WTC11 (cell line): ENCODE results near the gene SERP2.

Experiments
- ESRRA ChIP-seq: sonication (generic); formaldehyde crosslinking; IDR thresholded peaks from 2 replicates; pipeline ENCODE4 v1.8.1; 2022; ENCODE audit warnings: mild to moderate bottlenecking, missing genetic modification reagents, borderline replicate concordance
- HMGA2 ChIP-seq: fragments of 250-450 bp; sonication (Bioruptor Pico); IDR thresholded peaks from 2 replicates; pipeline ENCODE4 v1.4.0; 2021; ENCODE audit warnings: mild to moderate bottlenecking, moderate library complexity
- IRF2 ChIP-seq: sonication (generic); formaldehyde crosslinking; IDR thresholded peaks from 2 replicates; pipeline ENCODE4 v1.8.0; 2022; ENCODE audit warnings: low read depth, missing genetic modification reagents, borderline replicate concordance
- JUN ChIP-seq: sonication (generic); formaldehyde crosslinking; IDR thresholded peaks from 2 replicates; pipeline ENCODE4 v1.8.0; 2023; ENCODE audit warnings: mild to moderate bottlenecking, missing genetic modification reagents
- MAX ChIP-seq: sonication (generic); formaldehyde crosslinking; IDR thresholded peaks from 2 replicates; pipeline ENCODE4 v1.8.0; 2022; ENCODE audit warnings: mild to moderate bottlenecking, missing genetic modification reagents
- TF ChIP-seq, protein P1 (sequence below): sonication (generic); formaldehyde crosslinking; IDR thresholded peaks from 2 replicates; pipeline ENCODE4 v1.8.0; 2022; ENCODE audit warnings: missing genetic modification reagents
- TF ChIP-seq, protein P2 (sequence below): fragments of 200-600 bp; IDR thresholded peaks from 2 replicates; pipeline ENCODE4 v1.8.0; 2022; ENCODE audit warnings: antibody characterized with exemption
- TF ChIP-seq, protein P3 (sequence below): sonication (generic); formaldehyde crosslinking; IDR thresholded peaks from 2 replicates; pipeline ENCODE4 v1.8.1; 2022; ENCODE audit warnings: low read depth, missing genetic modification reagents, borderline replicate concordance

DNA sequence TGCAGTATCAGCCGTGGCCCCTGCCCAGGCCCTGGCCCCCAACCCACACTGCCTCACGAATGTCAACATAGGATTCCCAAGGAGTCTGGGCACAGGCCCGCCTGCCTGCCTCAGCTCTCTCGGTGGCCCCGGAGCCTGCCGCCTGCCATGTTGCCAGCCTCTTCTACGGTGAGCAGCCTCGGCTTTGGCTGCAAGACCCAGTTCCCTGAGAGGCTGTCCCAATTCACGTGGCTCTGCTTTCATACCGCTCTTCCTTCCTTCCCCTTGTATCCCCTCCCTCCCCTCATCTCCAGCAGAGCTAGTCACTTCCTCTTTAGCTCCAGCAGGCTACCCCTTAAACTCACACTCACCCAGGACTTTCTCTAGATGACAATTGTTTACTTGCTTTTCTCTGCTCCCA, 42.7 kb downstream of the SERP2 start:
- TF ChIP-seq HMGA2 (CRISPR knock-in tag) (no peak), JUN (no peak), IRF2 (CRISPR knock-in tag) (no peak), MAX (CRISPR knock-in tag) (no peak), ESRRA (no peak)
- TF ChIP-seq, protein P1, sequence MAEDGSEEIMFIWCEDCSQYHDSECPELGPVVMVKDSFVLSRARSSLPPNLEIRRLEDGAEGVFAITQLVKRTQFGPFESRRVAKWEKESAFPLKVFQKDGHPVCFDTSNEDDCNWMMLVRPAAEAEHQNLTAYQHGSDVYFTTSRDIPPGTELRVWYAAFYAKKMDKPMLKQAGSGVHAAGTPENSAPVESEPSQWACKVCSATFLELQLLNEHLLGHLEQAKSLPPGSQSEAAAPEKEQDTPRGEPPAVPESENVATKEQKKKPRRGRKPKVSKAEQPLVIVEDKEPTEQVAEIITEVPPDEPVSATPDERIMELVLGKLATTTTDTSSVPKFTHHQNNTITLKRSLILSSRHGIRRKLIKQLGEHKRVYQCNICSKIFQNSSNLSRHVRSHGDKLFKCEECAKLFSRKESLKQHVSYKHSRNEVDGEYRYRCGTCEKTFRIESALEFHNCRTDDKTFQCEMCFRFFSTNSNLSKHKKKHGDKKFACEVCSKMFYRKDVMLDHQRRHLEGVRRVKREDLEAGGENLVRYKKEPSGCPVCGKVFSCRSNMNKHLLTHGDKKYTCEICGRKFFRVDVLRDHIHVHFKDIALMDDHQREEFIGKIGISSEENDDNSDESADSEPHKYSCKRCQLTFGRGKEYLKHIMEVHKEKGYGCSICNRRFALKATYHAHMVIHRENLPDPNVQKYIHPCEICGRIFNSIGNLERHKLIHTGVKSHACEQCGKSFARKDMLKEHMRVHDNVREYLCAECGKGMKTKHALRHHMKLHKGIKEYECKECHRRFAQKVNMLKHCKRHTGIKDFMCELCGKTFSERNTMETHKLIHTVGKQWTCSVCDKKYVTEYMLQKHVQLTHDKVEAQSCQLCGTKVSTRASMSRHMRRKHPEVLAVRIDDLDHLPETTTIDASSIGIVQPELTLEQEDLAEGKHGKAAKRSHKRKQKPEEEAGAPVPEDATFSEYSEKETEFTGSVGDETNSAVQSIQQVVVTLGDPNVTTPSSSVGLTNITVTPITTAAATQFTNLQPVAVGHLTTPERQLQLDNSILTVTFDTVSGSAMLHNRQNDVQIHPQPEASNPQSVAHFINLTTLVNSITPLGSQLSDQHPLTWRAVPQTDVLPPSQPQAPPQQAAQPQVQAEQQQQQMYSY: no peak
- TF ChIP-seq, protein P2, sequence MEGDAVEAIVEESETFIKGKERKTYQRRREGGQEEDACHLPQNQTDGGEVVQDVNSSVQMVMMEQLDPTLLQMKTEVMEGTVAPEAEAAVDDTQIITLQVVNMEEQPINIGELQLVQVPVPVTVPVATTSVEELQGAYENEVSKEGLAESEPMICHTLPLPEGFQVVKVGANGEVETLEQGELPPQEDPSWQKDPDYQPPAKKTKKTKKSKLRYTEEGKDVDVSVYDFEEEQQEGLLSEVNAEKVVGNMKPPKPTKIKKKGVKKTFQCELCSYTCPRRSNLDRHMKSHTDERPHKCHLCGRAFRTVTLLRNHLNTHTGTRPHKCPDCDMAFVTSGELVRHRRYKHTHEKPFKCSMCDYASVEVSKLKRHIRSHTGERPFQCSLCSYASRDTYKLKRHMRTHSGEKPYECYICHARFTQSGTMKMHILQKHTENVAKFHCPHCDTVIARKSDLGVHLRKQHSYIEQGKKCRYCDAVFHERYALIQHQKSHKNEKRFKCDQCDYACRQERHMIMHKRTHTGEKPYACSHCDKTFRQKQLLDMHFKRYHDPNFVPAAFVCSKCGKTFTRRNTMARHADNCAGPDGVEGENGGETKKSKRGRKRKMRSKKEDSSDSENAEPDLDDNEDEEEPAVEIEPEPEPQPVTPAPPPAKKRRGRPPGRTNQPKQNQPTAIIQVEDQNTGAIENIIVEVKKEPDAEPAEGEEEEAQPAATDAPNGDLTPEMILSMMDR: no peak
- TF ChIP-seq, protein P3, sequence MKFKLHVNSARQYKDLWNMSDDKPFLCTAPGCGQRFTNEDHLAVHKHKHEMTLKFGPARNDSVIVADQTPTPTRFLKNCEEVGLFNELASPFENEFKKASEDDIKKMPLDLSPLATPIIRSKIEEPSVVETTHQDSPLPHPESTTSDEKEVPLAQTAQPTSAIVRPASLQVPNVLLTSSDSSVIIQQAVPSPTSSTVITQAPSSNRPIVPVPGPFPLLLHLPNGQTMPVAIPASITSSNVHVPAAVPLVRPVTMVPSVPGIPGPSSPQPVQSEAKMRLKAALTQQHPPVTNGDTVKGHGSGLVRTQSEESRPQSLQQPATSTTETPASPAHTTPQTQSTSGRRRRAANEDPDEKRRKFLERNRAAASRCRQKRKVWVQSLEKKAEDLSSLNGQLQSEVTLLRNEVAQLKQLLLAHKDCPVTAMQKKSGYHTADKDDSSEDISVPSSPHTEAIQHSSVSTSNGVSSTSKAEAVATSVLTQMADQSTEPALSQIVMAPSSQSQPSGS: no peak
